Measurements from ENCODE around the gene CACNG5.

DNA sequence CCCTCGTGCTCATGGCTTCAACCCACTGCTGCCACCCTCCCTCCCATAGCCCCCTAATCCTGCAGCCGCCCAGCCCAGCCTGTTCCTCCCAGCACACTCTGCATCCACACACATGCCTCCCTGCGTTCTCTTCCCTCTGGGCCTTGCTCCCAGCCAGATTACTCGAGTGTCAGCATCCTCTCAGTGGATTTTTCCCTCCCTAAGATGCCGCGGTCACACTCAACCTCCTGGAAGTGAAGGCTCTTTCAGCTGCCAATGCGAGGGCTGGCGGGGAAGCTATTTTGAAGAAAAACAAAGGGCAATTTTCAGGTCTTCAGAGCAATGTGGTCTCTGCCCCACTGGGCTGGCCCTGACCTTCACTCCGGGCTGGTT lies 23.2 kb upstream of the CACNG5 start:
- TF ChIP-seq, protein P1, sequence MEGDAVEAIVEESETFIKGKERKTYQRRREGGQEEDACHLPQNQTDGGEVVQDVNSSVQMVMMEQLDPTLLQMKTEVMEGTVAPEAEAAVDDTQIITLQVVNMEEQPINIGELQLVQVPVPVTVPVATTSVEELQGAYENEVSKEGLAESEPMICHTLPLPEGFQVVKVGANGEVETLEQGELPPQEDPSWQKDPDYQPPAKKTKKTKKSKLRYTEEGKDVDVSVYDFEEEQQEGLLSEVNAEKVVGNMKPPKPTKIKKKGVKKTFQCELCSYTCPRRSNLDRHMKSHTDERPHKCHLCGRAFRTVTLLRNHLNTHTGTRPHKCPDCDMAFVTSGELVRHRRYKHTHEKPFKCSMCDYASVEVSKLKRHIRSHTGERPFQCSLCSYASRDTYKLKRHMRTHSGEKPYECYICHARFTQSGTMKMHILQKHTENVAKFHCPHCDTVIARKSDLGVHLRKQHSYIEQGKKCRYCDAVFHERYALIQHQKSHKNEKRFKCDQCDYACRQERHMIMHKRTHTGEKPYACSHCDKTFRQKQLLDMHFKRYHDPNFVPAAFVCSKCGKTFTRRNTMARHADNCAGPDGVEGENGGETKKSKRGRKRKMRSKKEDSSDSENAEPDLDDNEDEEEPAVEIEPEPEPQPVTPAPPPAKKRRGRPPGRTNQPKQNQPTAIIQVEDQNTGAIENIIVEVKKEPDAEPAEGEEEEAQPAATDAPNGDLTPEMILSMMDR (conservative IDR thresholded peaks at IDR 0.05) = no peak
- TF ChIP-seq ZFX (IDR thresholded peaks at IDR 0.05) = no peak

Data from C4-2B (cell line).